Mesenchymal stem cell (in vitro differentiated cells and primary cell): Measurements from ENCODE around the gene DCDC1.

Source experiments
- DNase-seq: peaks from one replicate; pipeline ENCODE4 v3.0.0-alpha.2; 2013
- H2AFZ ChIP-seq: one replicate; pipeline ENCODE4 v1.6.1; 2013; ENCODE audit warnings: low read depth, mild to moderate bottlenecking, control low read depth, inconsistent platforms, low read length, moderate library complexity
- H2AK5ac ChIP-seq: 2 replicates; pipeline ENCODE4 v1.6.1; 2013; ENCODE audit warnings: low read length, moderate library complexity, mild to moderate bottlenecking, inconsistent platforms; ENCODE audit not compliant: severe bottlenecking
- H2BK120ac ChIP-seq: one replicate; pipeline ENCODE4 v1.6.1; 2013; ENCODE audit warnings: low read depth, mild to moderate bottlenecking, inconsistent platforms, low read length, moderate library complexity
- H2BK12ac ChIP-seq, 2 experiments: one replicate each; pipeline ENCODE4 v1.6.1; 2013; ENCODE audit warnings: inconsistent platforms in 2 of 2, low read length in 2 of 2, mild to moderate bottlenecking in 2 of 2, moderate library complexity in 2 of 2, control low read depth in 1 of 2
- H2BK15ac ChIP-seq: one replicate; pipeline ENCODE4 v1.6.1; 2013; ENCODE audit warnings: mild to moderate bottlenecking, low read depth, inconsistent platforms; ENCODE audit not compliant: poor library complexity, severe bottlenecking
- H2BK5ac ChIP-seq: 2 replicates; pipeline ENCODE4 v1.6.1; 2013; ENCODE audit warnings: low read depth, mild to moderate bottlenecking, low read length, control low read depth, inconsistent platforms; ENCODE audit not compliant: poor library complexity, severe bottlenecking
- H3K14ac ChIP-seq, 2 experiments: one replicate each; pipeline ENCODE4 v1.6.1; 2013; ENCODE audit warnings: inconsistent platforms in 2 of 2, low read length in 2 of 2, control low read depth in 1 of 2, mild to moderate bottlenecking in 1 of 2, moderate library complexity in 1 of 2
- H3K18ac ChIP-seq, 2 experiments: one replicate each; pipeline ENCODE4 v1.6.1; 2013; ENCODE audit warnings: inconsistent platforms in 2 of 2, low read length in 2 of 2, control low read depth in 1 of 2, low read depth in 1 of 2, mild to moderate bottlenecking in 1 of 2
- H3K23ac ChIP-seq, 2 experiments: one replicate each; pipeline ENCODE4 v1.6.1; 2013; ENCODE audit warnings: inconsistent platforms in 2 of 2, low read length in 2 of 2, mild to moderate bottlenecking in 2 of 2, moderate library complexity in 2 of 2, control low read depth in 1 of 2
- H3K27ac ChIP-seq: 2 replicates; pipeline ENCODE4 v1.5.1; 2013; ENCODE audit warnings: mild to moderate bottlenecking, moderate library complexity, low read length, control low read depth, inconsistent platforms; ENCODE audit not compliant: poor library complexity, severe bottlenecking
- H3K27me3 ChIP-seq, 2 experiments: 2 replicates each; pipeline versions ENCODE4 v1.6.1 to v1.7.0; 2013; ENCODE audit warnings: low read length in 2 of 2, mild to moderate bottlenecking in 2 of 2, moderate library complexity in 2 of 2, control low read depth in 1 of 2, inconsistent platforms in 1 of 2; ENCODE audit not compliant: control insufficient read depth in 1 of 2, insufficient read depth in 1 of 2
- H3K36me3 ChIP-seq, 2 experiments: 2 replicates each; pipeline versions ENCODE4 v1.6.1 to v1.7.0; 2013; ENCODE audit warnings: low read length in 2 of 2, control low read depth in 1 of 2, inconsistent platforms in 1 of 2, low read depth in 1 of 2, mild to moderate bottlenecking in 1 of 2; ENCODE audit not compliant: insufficient read depth in 2 of 2, control insufficient read depth in 1 of 2
- H3K4ac ChIP-seq, 2 experiments: one replicate each; pipeline ENCODE4 v1.6.1; 2013; ENCODE audit warnings: inconsistent platforms in 2 of 2, low read length in 2 of 2, mild to moderate bottlenecking in 2 of 2, moderate library complexity in 2 of 2, control low read depth in 1 of 2, low read depth in 1 of 2
- H3K4me1 ChIP-seq: 2 replicates; pipeline ENCODE4 v1.6.1; 2013; ENCODE audit warnings: low read depth, low read length, control low read depth; ENCODE audit not compliant: control insufficient read depth, insufficient read depth
- H3K4me2 ChIP-seq: 2 replicates; pipeline ENCODE4 v1.6.1; 2013; ENCODE audit warnings: low read length, mild to moderate bottlenecking, inconsistent platforms; ENCODE audit not compliant: poor library complexity, severe bottlenecking
- H3K4me3 ChIP-seq, 2 experiments: 2 replicates each; pipeline versions ENCODE4 v1.5.1 to v1.7.0; 2013; ENCODE audit warnings: low read length in 2 of 2, mild to moderate bottlenecking in 2 of 2, control low read depth in 1 of 2, low read depth in 1 of 2; ENCODE audit not compliant: insufficient read depth in 1 of 2
- H3K79me1 ChIP-seq: replicated peaks from 2 replicates; pipeline ENCODE4 v1.6.1; 2013; ENCODE audit warnings: mild to moderate bottlenecking, control low read depth, low read length, inconsistent platforms; ENCODE audit not compliant: poor library complexity, severe bottlenecking
- H3K9ac ChIP-seq: 2 replicates; pipeline ENCODE4 v1.7.0; 2013; ENCODE audit warnings: mild to moderate bottlenecking, low read length, moderate library complexity
- H3K9me3 ChIP-seq: 2 replicates; pipeline ENCODE4 v1.7.0; 2013; ENCODE audit warnings: mild to moderate bottlenecking, low read length; ENCODE audit not compliant: control insufficient read depth
- H4K8ac ChIP-seq: one replicate; pipeline ENCODE4 v1.6.1; 2013; ENCODE audit warnings: inconsistent platforms, mild to moderate bottlenecking, low read length, moderate library complexity
- H4K91ac ChIP-seq: one replicate; pipeline ENCODE4 v1.6.1; 2013; ENCODE audit warnings: mild to moderate bottlenecking, low read length, inconsistent platforms
- WGBS: methylation state at CpG from one replicate; pipeline ENCODE4 v1.1.7; 2013; ENCODE audit warnings: mixed read lengths; 5-methylcytosine and 5-hydroxymethylcytosine counted together

DCDC1 gene

DNA sequence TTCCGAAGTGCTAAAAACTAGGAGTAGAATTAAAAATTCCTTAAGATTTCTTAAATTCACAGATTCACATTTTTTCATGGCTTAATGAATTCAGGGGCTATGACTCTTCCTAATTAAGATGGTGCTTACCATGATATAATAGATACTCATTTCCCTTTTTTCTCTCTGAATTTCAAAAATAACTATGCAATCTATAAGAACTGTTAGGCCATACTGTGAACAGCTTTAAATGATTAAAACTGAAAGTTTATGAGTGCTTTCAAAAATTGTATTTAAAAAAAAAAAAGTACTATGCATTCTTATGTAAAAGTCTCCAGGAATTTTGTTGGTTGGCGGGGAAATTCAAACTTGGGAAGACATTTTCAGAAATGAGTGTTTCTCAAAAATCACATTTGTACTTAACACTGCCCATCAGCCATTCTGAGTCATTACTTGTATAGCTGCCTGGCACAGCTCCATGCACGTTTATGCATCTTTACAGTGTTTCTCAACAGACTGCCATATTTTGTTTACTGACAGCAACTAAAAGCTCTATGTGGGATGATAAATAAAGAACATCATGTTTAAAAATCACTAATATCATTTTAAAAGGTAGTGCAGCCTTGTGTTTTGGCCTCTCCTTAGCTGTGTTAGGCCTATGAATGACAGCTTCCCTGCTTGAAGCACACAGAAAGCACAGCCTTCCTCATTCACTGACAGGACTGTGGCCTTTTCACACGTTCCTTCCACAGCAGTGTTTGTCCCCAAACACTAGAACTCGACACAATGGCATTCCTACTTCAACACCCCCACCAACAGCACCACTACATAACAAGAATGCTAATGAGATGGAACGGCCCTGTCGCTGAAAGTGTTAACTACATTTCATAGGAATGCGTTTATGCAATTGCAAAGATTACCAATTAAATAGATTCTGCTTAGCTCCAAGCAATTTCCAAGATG lies 131.4 kb downstream of the DCDC1 start:
- Histone ChIP-seq H3K4me1 (peaks cover 4% of the 10 kb centered on the region), H3K4me3 (no peak overlapping the region), H3K18ac (no peak overlapping the region), H3K27ac (peak overlapping the region; percentile 27), H2BK120ac (no peak overlapping the region), H3K27me3 (no peaks in the 10 kb centered on the region), H3K14ac (no peak overlapping the region), H3K4ac (no peak overlapping the region), H3K9ac (no peak overlapping the region), H3K23ac (no peak overlapping the region), H4K91ac (no peak overlapping the region), H3K9me3 (no peaks in the 10 kb centered on the region), H2AK5ac (no peak overlapping the region), H4K8ac (peak overlapping the region; percentile 37), H3K4me2 (peak overlapping the region; percentile 16), H3K79me1 (no peaks in the 10 kb centered on the region), H2AFZ (no peak overlapping the region), H3K36me3 (no peaks in the 10 kb centered on the region), H2BK12ac (no peak overlapping the region), H2BK15ac (no peak overlapping the region), H2BK5ac (no peak overlapping the region)
- 45% methylated on average over 4 of the region's 8 CpGs for WGBS
- peak; percentile 8 for DNase-seq

DNA sequence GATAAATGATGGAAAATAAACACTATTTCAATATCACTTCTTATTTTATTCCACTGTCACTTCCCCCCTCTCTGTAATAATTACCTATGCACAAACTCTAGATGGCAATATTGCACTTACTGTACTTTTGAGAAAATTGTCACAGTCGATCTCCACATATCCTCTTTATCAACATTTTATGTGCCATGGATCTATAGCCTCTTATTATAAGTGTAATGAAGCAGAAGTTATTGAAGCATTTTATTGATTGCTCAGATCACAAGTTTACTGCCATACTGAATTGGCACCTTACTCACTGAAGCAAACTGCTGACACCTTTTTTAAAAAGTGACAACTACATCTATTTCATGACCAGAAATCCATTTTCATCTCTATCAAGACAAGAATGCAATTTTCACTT lies 133.4 kb downstream of the DCDC1 start:
- 50% methylated on average over 1 of the region's 1 CpG for WGBS
- H3K4me1 ChIP-seq, result peaks cover 4% of the 10 kb centered on the region

DNA sequence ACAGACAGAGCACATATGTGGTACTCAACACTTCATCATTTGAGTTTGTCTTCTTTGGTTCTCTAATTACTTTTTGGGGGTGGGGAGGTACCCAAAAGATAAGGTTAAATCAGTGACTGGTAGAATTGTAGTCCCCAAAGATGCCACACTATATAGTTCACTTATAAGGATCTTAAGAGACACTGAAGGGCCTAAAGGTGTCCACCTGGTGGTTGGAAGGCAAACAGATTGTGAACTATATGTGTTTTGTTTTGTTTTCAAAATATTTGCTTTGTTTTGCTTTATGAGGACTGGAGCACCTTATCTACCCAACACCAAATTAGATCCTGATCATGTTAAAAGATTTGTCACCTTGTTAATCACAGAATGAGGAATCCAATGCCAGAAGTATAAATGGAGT lies 136.1 kb downstream of the DCDC1 start:
- H3K4me2 ChIP-seq, result no peak overlapping the region
- no peak overlapping the region for H3K4ac ChIP-seq
- H3K9ac ChIP-seq, result no peak overlapping the region
- H3K4me3 ChIP-seq, result no peak overlapping the region
- no peak overlapping the region for H4K91ac ChIP-seq
- no peak overlapping the region for H2AK5ac ChIP-seq
- H2BK15ac ChIP-seq, result no peak overlapping the region
- no peak for DNase-seq
- H3K27ac ChIP-seq, result no peak overlapping the region
- H2BK12ac ChIP-seq, result no peak overlapping the region
- H3K14ac ChIP-seq, result no peak overlapping the region
- H4K8ac ChIP-seq, result no peak overlapping the region
- H2BK5ac ChIP-seq, result no peak overlapping the region
- no peak overlapping the region for H3K18ac ChIP-seq
- H3K9me3 ChIP-seq, result no peaks in the 10 kb centered on the region
- no peaks in the 10 kb centered on the region for H3K79me1 ChIP-seq
- H3K4me1 ChIP-seq, result peaks cover 4% of the 10 kb centered on the region
- H3K27me3 ChIP-seq, result no peaks in the 10 kb centered on the region
- no peak overlapping the region for H2BK120ac ChIP-seq
- H3K23ac ChIP-seq, result no peak overlapping the region
- H3K36me3 ChIP-seq, result no peaks in the 10 kb centered on the region
- H2AFZ ChIP-seq, result no peak overlapping the region

More for the DNA sequence above, 133.4 kb downstream of the DCDC1 start:
- H2AK5ac ChIP-seq, result no peak overlapping the region
- H3K9ac ChIP-seq, result no peak overlapping the region
- no peak overlapping the region for H4K91ac ChIP-seq
- no peak overlapping the region for H3K27ac ChIP-seq
- H3K4me3 ChIP-seq, result no peak overlapping the region
- H4K8ac ChIP-seq, result no peak overlapping the region
- no peak overlapping the region for H3K4ac ChIP-seq
- no peak overlapping the region for H3K4me2 ChIP-seq
- H3K18ac ChIP-seq, result no peak overlapping the region
- DNase-seq, result peak; percentile 5
- H2BK15ac ChIP-seq, result no peak overlapping the region
- no peak overlapping the region for H3K23ac ChIP-seq
- H2AFZ ChIP-seq, result no peak overlapping the region
- H3K27me3 ChIP-seq, result no peaks in the 10 kb centered on the region
- H3K14ac ChIP-seq, result no peak overlapping the region
- no peaks in the 10 kb centered on the region for H3K36me3 ChIP-seq
- no peak overlapping the region for H2BK120ac ChIP-seq
- no peak overlapping the region for H2BK5ac ChIP-seq
- H3K79me1 ChIP-seq, result no peaks in the 10 kb centered on the region
- no peak overlapping the region for H2BK12ac ChIP-seq
- no peaks in the 10 kb centered on the region for H3K9me3 ChIP-seq

DNA sequence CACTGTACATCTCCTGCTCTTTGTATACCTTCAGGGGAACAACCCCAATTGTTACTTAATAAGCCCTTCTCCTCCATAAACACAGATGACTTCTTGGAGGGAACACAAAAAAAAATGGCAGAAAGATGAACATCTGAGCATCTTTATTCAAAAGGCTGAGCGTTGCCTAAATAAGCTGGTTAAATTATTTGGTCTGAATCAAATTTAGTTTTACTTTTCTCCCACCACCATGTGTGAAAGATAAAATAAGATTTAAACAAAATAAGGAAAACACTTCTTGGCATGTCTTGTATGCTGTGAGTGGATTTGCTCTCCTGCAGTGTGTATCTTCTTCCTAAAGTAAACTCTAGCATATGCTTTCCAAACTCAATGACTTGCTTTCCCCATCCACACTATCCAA lies 137.9 kb downstream of the DCDC1 start:
- no peak overlapping the region for H3K18ac ChIP-seq
- no peak overlapping the region for H2BK12ac ChIP-seq
- no peak overlapping the region for H3K4me3 ChIP-seq
- no peaks in the 10 kb centered on the region for H3K36me3 ChIP-seq
- no peak overlapping the region for H2AFZ ChIP-seq
- H2BK120ac ChIP-seq, result no peak overlapping the region
- H3K27me3 ChIP-seq, result no peaks in the 10 kb centered on the region
- no peak overlapping the region for H2BK5ac ChIP-seq
- H3K4me2 ChIP-seq, result no peak overlapping the region
- H2AK5ac ChIP-seq, result no peak overlapping the region
- H3K27ac ChIP-seq, result no peak overlapping the region
- H3K79me1 ChIP-seq, result no peaks in the 10 kb centered on the region
- H3K14ac ChIP-seq, result no peak overlapping the region
- no peak overlapping the region for H2BK15ac ChIP-seq
- H3K4me1 ChIP-seq, result peaks cover 2% of the 10 kb centered on the region
- no peak overlapping the region for H3K23ac ChIP-seq
- no CpG with 5 or more reads among the region's 1 CpG for WGBS
- H3K9ac ChIP-seq, result no peak overlapping the region
- no peaks in the 10 kb centered on the region for H3K9me3 ChIP-seq
- H4K8ac ChIP-seq, result no peak overlapping the region
- H3K4ac ChIP-seq, result no peak overlapping the region
- H4K91ac ChIP-seq, result no peak overlapping the region
- no peak for DNase-seq
